Activated B cell treated with CpG ODN at 0.5 μM for 24 hours (primary cell): Measurements from ENCODE around the gene SLC13A5. TPM values are rescaled to one million over a fixed set of nuclear protein-coding genes. Genes with fewer than 3 reads are reported as not detected.

Experiments used
- ATAC-seq: fragments of 200-7000 bp; cut with Tn5 transposase; one replicate; pipeline ENCODE4 v1.10.0; 2021; ENCODE audit warnings: low read depth, mild to moderate bottlenecking, moderate library complexity
- CTCF ChIA-PET: fragments of 350-600 bp; sonication (Branson Sonifier 250); formaldehyde crosslinking; loops from one replicate; lab custom pipeline; 2021; ENCODE audit warnings: antibody characterized with exemption; lab: Charles Lee
- POLR2A ChIA-PET: fragments of 350-600 bp; sonication (Branson Sonifier 250); formaldehyde crosslinking; loops from one replicate; lab custom pipeline; 2021; ENCODE audit warnings: antibody characterized with exemption; lab: Charles Lee
- DNase-seq: peaks from one replicate; pipeline ENCODE4 v3.0.0; 2022
- H3K27ac Mint-ChIP-seq: one replicate; pipeline ENCODE4 v1.8.0; 2020; ENCODE audit warnings: mixed read lengths
- H3K27me3 Mint-ChIP-seq: one replicate; pipeline ENCODE4 v1.8.0; 2021; ENCODE audit warnings: mixed read lengths
- H3K36me3 Mint-ChIP-seq: one replicate; pipeline ENCODE4 v1.8.0; 2021; ENCODE audit warnings: low read depth, mixed read lengths
- H3K4me1 Mint-ChIP-seq: one replicate; pipeline ENCODE4 v1.8.0; 2021; ENCODE audit warnings: mixed read lengths
- H3K4me3 Mint-ChIP-seq: one replicate; pipeline ENCODE4 v1.8.0; 2020; ENCODE audit warnings: mild to moderate bottlenecking, mixed read lengths
- H3K9me3 Mint-ChIP-seq: one replicate; pipeline ENCODE4 v1.8.0; 2020; ENCODE audit warnings: mixed read lengths
- CTCF ChIP-seq: fragments of 200-600 bp; IDR thresholded peaks from one replicate; pipeline ENCODE4 v1.8.0; 2022; ENCODE audit warnings: antibody characterized with exemption, mild to moderate bottlenecking
- intact Hi-C: fragments of 100-400 bp; cut with micrococcal nuclease; formaldehyde crosslinking; loops from one replicate; pipeline ENCODE4 v1.15.1; 2024
- total RNA-seq: library from RNA; stranded (reverse); gene quantifications from 2 replicates; pipeline ENCODE4 v1.2.3, GENCODE V29; 2022

SLC13A5 gene
- total RNA-seq, 1 donor from 2014 or later: not detected

DNA sequence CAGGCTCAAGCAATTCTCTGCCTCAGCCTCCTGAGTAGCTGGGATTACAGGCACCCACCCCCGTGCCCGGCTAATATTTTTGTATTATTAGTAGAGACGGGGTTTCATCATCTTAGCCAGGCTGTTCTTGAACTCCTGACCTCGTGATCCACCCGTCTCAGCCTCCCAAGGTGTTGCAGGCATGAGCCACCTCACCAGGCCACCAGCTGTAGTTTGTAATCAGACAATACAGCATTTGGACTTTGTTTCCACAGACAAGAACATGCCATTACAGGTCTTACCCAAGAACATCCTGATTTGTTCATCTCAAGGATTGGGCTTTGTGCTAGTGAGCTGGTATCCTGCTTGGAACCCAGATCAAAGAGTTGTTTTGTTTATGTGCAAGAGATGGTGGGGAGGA lies 31.5 kb downstream of the SLC13A5 start:
- Mint-ChIP-seq H3K36me3 (no peaks in the 10 kb centered on the region), H3K4me1 (no peaks in the 10 kb centered on the region), H3K4me3 (no peak overlapping the region), H3K9me3 (no peaks in the 10 kb centered on the region), H3K27ac (no peak overlapping the region), H3K27me3 (peaks cover 19% of the 10 kb centered on the region)
- intact Hi-C loops: no loop called here
- ChIA-PET POLR2A (no interaction called here), CTCF (no interaction called here)
- ATAC-seq: no peak
- DNase-seq: no peak
- no peak for TF ChIP-seq CTCF

GRCh38 chr17:6681176-6681575 lies 32.0 kb downstream of the SLC13A5 start:
- no peaks in the 10 kb centered on the region for H3K4me1 Mint-ChIP-seq
- peaks cover 19% of the 10 kb centered on the region for H3K27me3 Mint-ChIP-seq
- TF ChIP-seq CTCF: no peak
- intact Hi-C loops: no loop called here
- ATAC-seq (no peak), DNase-seq (no peak)
- no peaks in the 10 kb centered on the region for H3K9me3 Mint-ChIP-seq
- H3K27ac Mint-ChIP-seq: no peak overlapping the region
- CTCF ChIA-PET: no interaction called here
- no peaks in the 10 kb centered on the region for H3K36me3 Mint-ChIP-seq
- POLR2A ChIA-PET: no interaction called here
- no peak overlapping the region for H3K4me3 Mint-ChIP-seq

GRCh38 chr17:6679241-6679640 lies 33.9 kb downstream of the SLC13A5 start:
- peaks cover 17% of the 10 kb centered on the region for H3K27me3 Mint-ChIP-seq
- no peak for ATAC-seq
- DNase-seq: no peak
- H3K27ac Mint-ChIP-seq: no peak overlapping the region
- TF ChIP-seq CTCF: no peak
- no peaks in the 10 kb centered on the region for H3K4me1 Mint-ChIP-seq
- CTCF ChIA-PET: no interaction called here
- POLR2A ChIA-PET: interaction anchor here (0.6 kb wide), 1 partner anchor 1326 kb away, joined by 6 read pairs; no protein-coding TSS in a partner anchor
- H3K9me3 Mint-ChIP-seq: no peaks in the 10 kb centered on the region
- intact Hi-C loops: no loop called here
- H3K4me3 Mint-ChIP-seq: no peak overlapping the region
- H3K36me3 Mint-ChIP-seq: no peaks in the 10 kb centered on the region

DNA sequence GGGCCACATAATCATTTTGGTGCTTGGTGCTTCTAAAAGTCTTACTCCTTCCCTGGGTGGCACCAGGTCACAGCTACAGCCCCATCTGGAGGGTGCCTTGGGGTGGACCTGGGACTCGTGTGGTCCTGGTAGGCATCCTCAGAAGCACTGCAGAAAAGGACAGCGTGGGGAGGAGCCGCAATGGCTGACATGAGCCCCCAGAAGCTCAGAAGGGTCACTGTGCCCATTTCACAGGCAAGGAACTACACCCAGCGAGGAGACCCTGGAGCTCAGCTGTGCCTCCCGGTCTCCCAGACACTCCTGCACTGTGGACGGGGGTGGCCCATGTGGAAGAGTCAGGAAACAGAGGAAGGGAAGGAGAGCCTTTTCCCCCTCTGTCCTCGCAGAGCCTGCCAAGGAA lies 35.2 kb downstream of the SLC13A5 start:
- Mint-ChIP-seq H3K36me3 (no peaks in the 10 kb centered on the region), H3K27me3 (peaks cover 17% of the 10 kb centered on the region), H3K27ac (no peak overlapping the region), H3K4me1 (no peaks in the 10 kb centered on the region), H3K4me3 (no peak overlapping the region), H3K9me3 (no peaks in the 10 kb centered on the region)
- TF ChIP-seq CTCF: no peak
- DNase-seq: no peak
- ChIA-PET POLR2A (no interaction called here), CTCF (no interaction called here)
- intact Hi-C loops: no loop called here
- no peak for ATAC-seq

DNA sequence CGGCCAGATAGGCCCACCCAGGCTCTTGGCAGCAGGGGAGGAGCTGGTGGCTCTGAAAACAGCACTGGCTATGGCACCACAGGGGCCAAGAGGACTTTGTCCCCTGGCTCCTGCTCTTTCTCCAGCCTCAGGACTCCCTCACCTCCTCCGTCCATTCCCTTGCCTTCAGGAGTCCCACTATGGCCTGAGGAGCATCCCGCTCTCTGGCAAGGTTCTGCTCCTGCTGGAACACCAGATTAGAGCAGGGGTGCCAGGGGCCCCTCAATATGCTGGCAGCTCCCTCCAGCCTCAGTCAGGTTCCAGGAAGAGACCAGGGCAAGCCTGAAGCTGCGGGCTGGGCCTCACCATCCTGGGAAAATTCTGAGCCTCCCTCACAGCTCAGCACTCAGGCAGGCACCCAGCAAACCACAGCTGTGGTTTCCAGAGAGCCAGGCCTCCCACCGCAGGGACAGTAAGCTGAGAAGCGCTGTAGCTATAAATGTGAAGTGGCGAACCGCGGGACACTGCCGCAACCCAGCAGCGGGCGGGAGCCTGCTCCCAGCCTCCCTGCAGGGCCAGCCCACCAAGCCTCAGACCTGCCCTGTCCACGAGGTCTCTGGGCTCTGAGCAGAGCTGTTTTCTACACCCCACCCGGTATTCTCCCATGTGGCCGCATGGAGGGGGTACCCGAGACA lies 35.9 kb downstream of the SLC13A5 start:
- Mint-ChIP-seq H3K27me3 (peaks cover 17% of the 10 kb centered on the region), H3K4me3 (no peak overlapping the region), H3K9me3 (no peaks in the 10 kb centered on the region), H3K27ac (no peak overlapping the region), H3K36me3 (peaks cover 2% of the 10 kb centered on the region), H3K4me1 (no peaks in the 10 kb centered on the region)
- CTCF ChIA-PET: no interaction called here
- no peak for ATAC-seq
- intact Hi-C loops: no loop called here
- DNase-seq: no peak
- POLR2A ChIA-PET: no interaction called here
- TF ChIP-seq CTCF: no peak
